C4-2B (cell line): ENCODE data around the gene EIF4G1.

Experiments used
- H3K27ac ChIP-seq: fragments of 450-650 bp; 2 replicates; pipeline ENCODE4 v1.5.1; 2017
- ZFX ChIP-seq: fragments of 450-650 bp; IDR thresholded peaks from 2 replicates; pipeline ENCODE4 v1.6.1; 2017
- TF ChIP-seq, protein P1 (sequence below): fragments of 450-650 bp; conservative IDR thresholded peaks from 2 replicates; pipeline ENCODE4 v1.5.1; 2017; ENCODE audit warnings: mild to moderate bottlenecking

EIF4G1 gene

GRCh38 chr3:184380627-184381260, 66.3 kb downstream of the EIF4G1 start:
- TF ChIP-seq, protein P1, sequence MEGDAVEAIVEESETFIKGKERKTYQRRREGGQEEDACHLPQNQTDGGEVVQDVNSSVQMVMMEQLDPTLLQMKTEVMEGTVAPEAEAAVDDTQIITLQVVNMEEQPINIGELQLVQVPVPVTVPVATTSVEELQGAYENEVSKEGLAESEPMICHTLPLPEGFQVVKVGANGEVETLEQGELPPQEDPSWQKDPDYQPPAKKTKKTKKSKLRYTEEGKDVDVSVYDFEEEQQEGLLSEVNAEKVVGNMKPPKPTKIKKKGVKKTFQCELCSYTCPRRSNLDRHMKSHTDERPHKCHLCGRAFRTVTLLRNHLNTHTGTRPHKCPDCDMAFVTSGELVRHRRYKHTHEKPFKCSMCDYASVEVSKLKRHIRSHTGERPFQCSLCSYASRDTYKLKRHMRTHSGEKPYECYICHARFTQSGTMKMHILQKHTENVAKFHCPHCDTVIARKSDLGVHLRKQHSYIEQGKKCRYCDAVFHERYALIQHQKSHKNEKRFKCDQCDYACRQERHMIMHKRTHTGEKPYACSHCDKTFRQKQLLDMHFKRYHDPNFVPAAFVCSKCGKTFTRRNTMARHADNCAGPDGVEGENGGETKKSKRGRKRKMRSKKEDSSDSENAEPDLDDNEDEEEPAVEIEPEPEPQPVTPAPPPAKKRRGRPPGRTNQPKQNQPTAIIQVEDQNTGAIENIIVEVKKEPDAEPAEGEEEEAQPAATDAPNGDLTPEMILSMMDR, result no peak
- no peak for TF ChIP-seq ZFX

DNA sequence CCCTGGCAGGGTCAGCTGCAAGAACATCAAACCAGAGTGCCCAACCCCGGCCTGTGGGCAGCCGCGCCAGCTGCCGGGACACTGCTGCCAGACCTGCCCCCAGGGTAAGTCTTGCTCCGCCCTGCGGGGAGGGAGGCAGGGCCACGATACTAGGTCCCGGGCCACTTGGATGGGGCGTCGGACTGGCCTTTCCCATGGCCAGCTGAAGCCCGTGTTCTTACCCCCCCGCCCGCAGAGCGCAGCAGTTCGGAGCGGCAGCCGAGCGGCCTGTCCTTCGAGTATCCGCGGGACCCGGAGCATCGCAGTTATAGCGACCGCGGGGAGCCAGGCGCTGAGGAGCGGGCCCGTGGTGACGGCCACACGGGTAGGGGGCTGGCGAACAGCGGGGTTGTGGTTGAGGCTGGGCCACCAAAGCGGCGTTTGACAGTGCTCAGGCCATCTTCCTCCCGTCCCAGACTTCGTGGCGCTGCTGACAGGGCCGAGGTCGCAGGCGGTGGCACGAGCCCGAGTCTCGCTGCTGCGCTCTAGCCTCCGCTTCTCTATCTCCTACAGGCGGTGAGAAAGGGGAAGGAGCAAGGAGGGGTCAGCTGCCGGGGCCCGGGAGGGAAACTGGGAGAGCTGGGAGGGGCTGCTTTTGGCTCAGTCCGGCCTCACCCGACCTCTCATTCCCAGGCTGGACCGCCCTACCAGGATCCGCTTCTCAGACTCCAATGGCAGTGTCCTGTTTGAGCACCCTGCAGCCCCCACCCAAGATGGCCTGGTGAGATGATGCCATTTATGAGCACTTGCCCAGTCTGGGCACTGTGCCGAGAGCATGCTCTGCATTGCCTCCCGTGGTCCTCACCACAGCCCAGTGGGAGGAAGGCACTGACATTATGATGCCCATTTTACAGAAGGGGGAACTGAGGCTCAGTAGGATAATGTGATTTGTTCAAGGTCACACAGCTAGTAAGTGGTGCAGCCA, 67.1 kb downstream of the EIF4G1 start:
- TF ChIP-seq ZFX, result no peak
- TF ChIP-seq, protein P1, result no peak
- H3K27ac ChIP-seq, result no peak overlapping the region

More at GRCh38 chr3:184380627-184381260, 66.3 kb downstream of the EIF4G1 start:
- no peak overlapping the region for H3K27ac ChIP-seq

- H3K27ac ChIP-seq, result no peak overlapping the region
- TF ChIP-seq, protein P1, result no peak
- no peak for TF ChIP-seq ZFX
These were observed 68.1 kb downstream of the EIF4G1 start for GRCh38 chr3:184382326-184383032.

- H3K27ac ChIP-seq, result no peak overlapping the region
- no peak for TF ChIP-seq ZFX
- TF ChIP-seq, protein P1, result no peak
These were observed 68.8 kb downstream of the EIF4G1 start for GRCh38 chr3:184383033-184383740.

GRCh38 chr3:184384342-184384741, 69.9 kb downstream of the EIF4G1 start:
- TF ChIP-seq ZFX, result no peak
- no peak overlapping the region for H3K27ac ChIP-seq
